Liver (tissue), 9 donors: ENCODE results near the gene SLC49A3. TPM values are rescaled to one million over a fixed set of nuclear protein-coding genes. Genes with fewer than 3 reads are reported as not detected.

Source experiments
- DNase-seq: peaks from one replicate; pipeline ENCODE4 v3.0.0-alpha.2; 2017; ENCODE audit warnings: low spot score
- H3K27ac ChIP-seq, 2 donors: one replicate each; pipeline ENCODE4 v1.7.0; 2013; ENCODE audit warnings: inconsistent platforms in 2 of 2, low read length in 2 of 2, control low read depth in 1 of 2, low read depth in 1 of 2, mild to moderate bottlenecking in 1 of 2
- H3K27me3 ChIP-seq, 4 donors: one replicate each; pipeline versions ENCODE4 v1.6.1 to v1.7.0; 2013; ENCODE audit warnings: low read length in 3 of 4, inconsistent platforms in 1 of 4, mild to moderate bottlenecking in 1 of 4, moderate library complexity in 1 of 4; ENCODE audit not compliant: control insufficient read depth in 4 of 4, insufficient read depth in 4 of 4
- H3K36me3 ChIP-seq, 4 donors: one replicate each; pipeline versions ENCODE4 v1.6.1 to v1.7.0; 2013; ENCODE audit warnings: low read length in 3 of 4, mild to moderate bottlenecking in 3 of 4, low read depth in 1 of 4, moderate library complexity in 1 of 4; ENCODE audit not compliant: control insufficient read depth in 4 of 4, insufficient read depth in 3 of 4
- H3K4me1 ChIP-seq, 4 donors: one replicate each; pipeline versions ENCODE4 v1.6.1 to v1.7.0; 2013; ENCODE audit warnings: low read length in 3 of 4, mild to moderate bottlenecking in 3 of 4, moderate library complexity in 1 of 4; ENCODE audit not compliant: control insufficient read depth in 4 of 4, insufficient read depth in 4 of 4
- H3K4me3 ChIP-seq, 3 donors: one replicate each; pipeline versions ENCODE4 v1.6.1 to v1.7.0; 2013; ENCODE audit warnings: low read length in 3 of 3, control low read depth in 1 of 3, low read depth in 1 of 3, mild to moderate bottlenecking in 1 of 3
- H3K9ac ChIP-seq, 2 donors: one replicate each; pipeline ENCODE4 v1.7.0; 2013; ENCODE audit warnings: low read length in 2 of 2, mild to moderate bottlenecking in 2 of 2, moderate library complexity in 2 of 2, control low read depth in 1 of 2, low read depth in 1 of 2
- H3K9me3 ChIP-seq, 4 donors: one replicate each; pipeline versions ENCODE4 v1.6.1 to v1.7.0; 2013; ENCODE audit warnings: low read length in 3 of 4; ENCODE audit not compliant: control insufficient read depth in 4 of 4
- ATF3 ChIP-seq: IDR thresholded peaks from 2 replicates; pipeline ENCODE4 v1.6.1; 2016; ENCODE audit warnings: antibody characterized with exemption
- EGR1 ChIP-seq, 2 donors: IDR thresholded peaks; 2 replicates each; pipeline ENCODE4 v1.6.1; 2016 to 2018; ENCODE audit warnings: antibody characterized with exemption in 2 of 2, low read depth in 2 of 2
- FOXA2 ChIP-seq: IDR thresholded peaks from 2 replicates; pipeline ENCODE4 v1.6.1; 2016; ENCODE audit warnings: antibody characterized with exemption
- HNF4A ChIP-seq, 2 donors: conservative IDR thresholded peaks; 2 replicates each; pipeline ENCODE4 v1.6.1; 2016; ENCODE audit warnings: antibody characterized with exemption in 2 of 2, mild to moderate bottlenecking in 2 of 2
- HNF4G ChIP-seq: IDR thresholded peaks from 2 replicates; pipeline ENCODE4 v1.6.1; 2016; ENCODE audit warnings: antibody characterized with exemption
- JUND ChIP-seq, 2 donors: IDR thresholded peaks; 2 replicates each; pipeline ENCODE4 v1.6.1; 2016; ENCODE audit warnings: antibody characterized with exemption in 2 of 2
- MAX ChIP-seq: IDR thresholded peaks from 2 replicates; pipeline ENCODE4 v1.6.1; 2016; ENCODE audit warnings: antibody characterized with exemption
- NR2F2 ChIP-seq: IDR thresholded peaks from 2 replicates; pipeline ENCODE4 v1.6.1; 2016; ENCODE audit warnings: antibody characterized with exemption
- RXRA ChIP-seq, 2 donors: IDR thresholded peaks; 2 replicates each; pipeline ENCODE4 v1.6.1; 2017 to 2018; ENCODE audit warnings: antibody characterized with exemption in 2 of 2, mild to moderate bottlenecking in 1 of 2
- SP1 ChIP-seq: IDR thresholded peaks from 2 replicates; pipeline ENCODE4 v1.6.1; 2018; ENCODE audit warnings: antibody characterized with exemption, mild to moderate bottlenecking
- WGBS: extraction: QIAGEN DNeasy Blood & Tissue Kit; methylation state at CpG from one replicate; pipeline ENCODE4 v1.1.7; 2013; 5-methylcytosine and 5-hydroxymethylcytosine counted together
- polyA plus RNA-seq, 2 donors: library from polyadenylated mRNA; stranded (reverse) in 1 of 2; unstranded in 1 of 2; fragments of 200-250 nt in 1 of 2; fragments of >200 nt in 1 of 2; fragmentation: Nextera tagmentation in 1 of 2; extraction: Ambion mirVana in 1 of 2; gene quantifications; one replicate each; pipeline versions ENCODE4 v1.2.1 to v1.2.3, GENCODE V29; 2013 to 2015
- total RNA-seq, 2 donors: library from RNA; depleted of rRNA; stranded (reverse); fragments of >200 nt; gene quantifications; one replicate each; pipeline ENCODE4 v1.2.3, GENCODE V29; 2014
- TF ChIP-seq, protein P1 (sequence below): IDR thresholded peaks from 2 replicates; pipeline ENCODE4 v1.6.1; 2016; ENCODE audit warnings: antibody characterized with exemption
- TF ChIP-seq, protein P2 (sequence below): IDR thresholded peaks from 2 replicates; pipeline ENCODE4 v1.6.1; 2016; ENCODE audit warnings: antibody characterized with exemption, mild to moderate bottlenecking
- donor health status: healthy.
- donor health status: healthy.
- donor health status: healthy.
- donor health status: healthy.
- donor health status: healthy.

The SLC49A3 gene
- total and polyA plus RNA-seq, 4 donors = 0.40 to 3.6 (median 2.0) TPM

- Histone ChIP-seq H3K9me3 (no peaks in the 10 kb centered on the region), H3K4me1 (no peaks in the 10 kb centered on the region), H3K36me3 (no peaks in the 10 kb centered on the region), H3K9ac (no peak overlapping the region), H3K27me3 (peaks cover 0 to 2% (median 0%) of the 10 kb centered on the region in 4 donors), H3K27ac (no peak overlapping the region), H3K4me3 (no peak overlapping the region)
- DNase-seq = no peak
- TF ChIP-seq ATF3 (no peak), NR2F2 (peak; percentile 43)
- WGBS = 74% methylated on average over 27 of the region's 27 CpGs
Measured at GRCh38 chr4:657834-658667, 30.9 kb downstream of the SLC49A3 start.

DNA sequence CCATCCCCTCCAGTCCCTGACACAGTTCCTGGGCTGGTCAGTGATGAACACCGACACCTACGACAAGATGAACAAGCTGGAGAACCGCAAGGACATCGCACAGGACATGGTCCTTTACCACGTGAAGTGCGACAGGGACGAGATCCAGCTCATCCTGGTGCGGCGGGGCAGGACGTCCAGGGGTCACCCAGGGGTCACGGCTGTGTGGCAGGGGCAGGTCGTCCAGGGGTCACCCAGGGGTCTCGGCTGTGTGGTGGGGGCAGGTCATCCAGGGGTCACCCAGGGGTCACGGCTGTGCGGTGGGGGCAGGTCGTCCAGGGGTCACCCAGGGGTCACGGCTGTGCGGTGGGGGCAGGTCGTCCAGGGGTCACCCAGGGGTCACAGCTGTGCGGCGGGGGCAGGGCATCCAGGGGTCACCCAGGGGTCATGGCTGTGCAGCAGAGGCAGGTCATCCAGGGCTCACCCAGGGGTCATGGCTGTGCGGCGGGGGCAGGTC, 31.6 kb downstream of the SLC49A3 start:
- H3K4me1 ChIP-seq = no peaks in the 10 kb centered on the region
- DNase-seq = no peak
- H3K27ac ChIP-seq = no peak overlapping the region
- H3K27me3 ChIP-seq = peaks cover 0 to 2% (median 0%) of the 10 kb centered on the region in 4 donors
- TF ChIP-seq MAX (no peak), HNF4G (no peak), EGR1 (IDR thresholded peaks at IDR 0.05; ENCODE audit: low read depth in 2 of 2) (no peak), JUND (IDR thresholded peaks at IDR 0.05) (no peak), RXRA (IDR thresholded peaks at IDR 0.05) (no peak), FOXA2 (no peak), SP1 (no peak), HNF4A (conservative IDR thresholded peaks at IDR 0.05) (no peak)
- TF ChIP-seq, protein P1, sequence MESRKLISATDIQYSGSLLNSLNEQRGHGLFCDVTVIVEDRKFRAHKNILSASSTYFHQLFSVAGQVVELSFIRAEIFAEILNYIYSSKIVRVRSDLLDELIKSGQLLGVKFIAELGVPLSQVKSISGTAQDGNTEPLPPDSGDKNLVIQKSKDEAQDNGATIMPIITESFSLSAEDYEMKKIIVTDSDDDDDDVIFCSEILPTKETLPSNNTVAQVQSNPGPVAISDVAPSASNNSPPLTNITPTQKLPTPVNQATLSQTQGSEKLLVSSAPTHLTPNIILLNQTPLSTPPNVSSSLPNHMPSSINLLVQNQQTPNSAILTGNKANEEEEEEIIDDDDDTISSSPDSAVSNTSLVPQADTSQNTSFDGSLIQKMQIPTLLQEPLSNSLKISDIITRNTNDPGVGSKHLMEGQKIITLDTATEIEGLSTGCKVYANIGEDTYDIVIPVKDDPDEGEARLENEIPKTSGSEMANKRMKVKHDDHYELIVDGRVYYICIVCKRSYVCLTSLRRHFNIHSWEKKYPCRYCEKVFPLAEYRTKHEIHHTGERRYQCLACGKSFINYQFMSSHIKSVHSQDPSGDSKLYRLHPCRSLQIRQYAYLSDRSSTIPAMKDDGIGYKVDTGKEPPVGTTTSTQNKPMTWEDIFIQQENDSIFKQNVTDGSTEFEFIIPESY = no peak
- TF ChIP-seq, protein P2, sequence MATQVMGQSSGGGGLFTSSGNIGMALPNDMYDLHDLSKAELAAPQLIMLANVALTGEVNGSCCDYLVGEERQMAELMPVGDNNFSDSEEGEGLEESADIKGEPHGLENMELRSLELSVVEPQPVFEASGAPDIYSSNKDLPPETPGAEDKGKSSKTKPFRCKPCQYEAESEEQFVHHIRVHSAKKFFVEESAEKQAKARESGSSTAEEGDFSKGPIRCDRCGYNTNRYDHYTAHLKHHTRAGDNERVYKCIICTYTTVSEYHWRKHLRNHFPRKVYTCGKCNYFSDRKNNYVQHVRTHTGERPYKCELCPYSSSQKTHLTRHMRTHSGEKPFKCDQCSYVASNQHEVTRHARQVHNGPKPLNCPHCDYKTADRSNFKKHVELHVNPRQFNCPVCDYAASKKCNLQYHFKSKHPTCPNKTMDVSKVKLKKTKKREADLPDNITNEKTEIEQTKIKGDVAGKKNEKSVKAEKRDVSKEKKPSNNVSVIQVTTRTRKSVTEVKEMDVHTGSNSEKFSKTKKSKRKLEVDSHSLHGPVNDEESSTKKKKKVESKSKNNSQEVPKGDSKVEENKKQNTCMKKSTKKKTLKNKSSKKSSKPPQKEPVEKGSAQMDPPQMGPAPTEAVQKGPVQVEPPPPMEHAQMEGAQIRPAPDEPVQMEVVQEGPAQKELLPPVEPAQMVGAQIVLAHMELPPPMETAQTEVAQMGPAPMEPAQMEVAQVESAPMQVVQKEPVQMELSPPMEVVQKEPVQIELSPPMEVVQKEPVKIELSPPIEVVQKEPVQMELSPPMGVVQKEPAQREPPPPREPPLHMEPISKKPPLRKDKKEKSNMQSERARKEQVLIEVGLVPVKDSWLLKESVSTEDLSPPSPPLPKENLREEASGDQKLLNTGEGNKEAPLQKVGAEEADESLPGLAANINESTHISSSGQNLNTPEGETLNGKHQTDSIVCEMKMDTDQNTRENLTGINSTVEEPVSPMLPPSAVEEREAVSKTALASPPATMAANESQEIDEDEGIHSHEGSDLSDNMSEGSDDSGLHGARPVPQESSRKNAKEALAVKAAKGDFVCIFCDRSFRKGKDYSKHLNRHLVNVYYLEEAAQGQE = no peak
- H3K36me3 ChIP-seq = no peaks in the 10 kb centered on the region
- no peak overlapping the region for H3K9ac ChIP-seq
- 80% methylated on average over 23 of the region's 23 CpGs for WGBS
- no peak overlapping the region for H3K4me3 ChIP-seq
- H3K9me3 ChIP-seq = no peaks in the 10 kb centered on the region
